WTC11 (cell line): ENCODE results near the gene GNA14. TPM values are rescaled to one million over a fixed set of nuclear protein-coding genes. Genes with fewer than 3 reads are reported as not detected.

Experiments
- ATAC-seq: fragments of 200-7000 bp; cut with Tn5 transposase; 2 replicates; pipeline ENCODE4 v1.10.0; 2021; ENCODE audit warnings: mild to moderate bottlenecking, moderate library complexity
- CTCF ChIA-PET: fragments of 300-600 bp; sonication (Branson Sonifier 250); formaldehyde crosslinking; loops from one replicate; lab custom pipeline; 2021; ENCODE audit warnings: antibody characterized with exemption; lab: Charles Lee
- POLR2A ChIA-PET: fragments of 350-600 bp; sonication (Branson Sonifier 250); formaldehyde crosslinking; loops from one replicate; lab custom pipeline; 2021; ENCODE audit warnings: antibody characterized with exemption; lab: Charles Lee
- DNase-seq: peaks from one replicate; pipeline ENCODE4 v3.0.0; 2021; ENCODE audit warnings: low spot score
- H3K27ac Mint-ChIP-seq: 2 replicates; pipeline ENCODE4 v1.8.0; 2021; ENCODE audit warnings: mixed read lengths
- H3K27me3 Mint-ChIP-seq: 2 replicates; pipeline ENCODE4 v1.8.0; 2021; ENCODE audit warnings: low read depth, mild to moderate bottlenecking, moderate library complexity, mixed read lengths
- H3K36me3 Mint-ChIP-seq: 2 replicates; pipeline ENCODE4 v1.8.0; 2021; ENCODE audit warnings: mixed read lengths
- H3K4me1 Mint-ChIP-seq: 2 replicates; pipeline ENCODE4 v1.8.0; 2022; ENCODE audit warnings: mixed read lengths
- H3K4me3 Mint-ChIP-seq: 2 replicates; pipeline ENCODE4 v1.8.0; 2021; ENCODE audit warnings: mild to moderate bottlenecking, moderate library complexity, mixed read lengths
- H3K9me3 Mint-ChIP-seq: 2 replicates; pipeline ENCODE4 v1.8.0; 2021; ENCODE audit warnings: mixed read lengths
- ATF3 ChIP-seq: sonication (generic); formaldehyde crosslinking; conservative IDR thresholded peaks from 2 replicates; pipeline ENCODE4 v1.8.1; 2022; ENCODE audit warnings: mild to moderate bottlenecking, missing genetic modification reagents
- EMX1 ChIP-seq: fragments of 250-450 bp; sonication (Bioruptor Pico); IDR thresholded peaks from 2 replicates; pipeline ENCODE4 v1.8.0; 2021; ENCODE audit warnings: mild to moderate bottlenecking
- IRF1 ChIP-seq: sonication (generic); formaldehyde crosslinking; IDR thresholded peaks from 2 replicates; pipeline ENCODE4 v1.8.0; 2023; ENCODE audit warnings: missing genetic modification reagents
- IRF2 ChIP-seq: sonication (generic); formaldehyde crosslinking; IDR thresholded peaks from 2 replicates; pipeline ENCODE4 v1.8.0; 2022; ENCODE audit warnings: low read depth, missing genetic modification reagents, borderline replicate concordance
- NFYB ChIP-seq: sonication (generic); formaldehyde crosslinking; conservative IDR thresholded peaks from 2 replicates; pipeline ENCODE4 v1.8.0; 2022; ENCODE audit warnings: low read depth, missing genetic modification reagents
- NR1H2 ChIP-seq: sonication (generic); formaldehyde crosslinking; IDR thresholded peaks from 2 replicates; pipeline ENCODE4 v1.9.0; 2021; ENCODE audit warnings: mild to moderate bottlenecking, moderate library complexity, missing genetic modification reagents
- SMAD4 ChIP-seq: sonication (generic); formaldehyde crosslinking; IDR thresholded peaks from 2 replicates; pipeline ENCODE4 v1.8.0; 2022; ENCODE audit warnings: mild to moderate bottlenecking, missing genetic modification reagents
- SOX15 ChIP-seq: fragments of 250-450 bp; sonication (Bioruptor Pico); IDR thresholded peaks from 2 replicates; pipeline ENCODE4 v1.9.0; 2021; ENCODE audit warnings: mild to moderate bottlenecking
- ZNF138 ChIP-seq: sonication (generic); formaldehyde crosslinking; conservative IDR thresholded peaks from 2 replicates; pipeline ENCODE4 v1.8.1; 2022; ENCODE audit warnings: mild to moderate bottlenecking, moderate library complexity, missing genetic modification reagents
- ZNF219 ChIP-seq: sonication (generic); formaldehyde crosslinking; IDR thresholded peaks from 2 replicates; pipeline ENCODE4 v1.8.0; 2023; ENCODE audit warnings: missing genetic modification reagents, mild to moderate bottlenecking, borderline replicate concordance
- ZNF317 ChIP-seq: sonication (generic); formaldehyde crosslinking; IDR thresholded peaks from 2 replicates; pipeline ENCODE4 v1.8.1; 2023; ENCODE audit warnings: low read depth, mild to moderate bottlenecking, moderate library complexity, missing genetic modification reagents, borderline replicate concordance
- ZNF416 ChIP-seq: fragments of 250-450 bp; sonication (Bioruptor Pico); IDR thresholded peaks from 2 replicates; pipeline ENCODE4 v1.9.0; 2021; ENCODE audit warnings: mild to moderate bottlenecking, inconsistent platforms
- total RNA-seq: library from RNA; stranded (reverse); gene quantifications from 3 replicates; pipeline ENCODE4 v1.2.3, GENCODE V29; 2021
- TF ChIP-seq, protein P1 (sequence below): sonication (generic); formaldehyde crosslinking; IDR thresholded peaks from 2 replicates; pipeline ENCODE4 v1.8.0; 2022; ENCODE audit warnings: mild to moderate bottlenecking, missing genetic modification reagents
- TF ChIP-seq, protein P2 (sequence below): sonication (generic); formaldehyde crosslinking; IDR thresholded peaks from 2 replicates; pipeline ENCODE4 v1.8.1; 2022; ENCODE audit warnings: mild to moderate bottlenecking, moderate library complexity, missing genetic modification reagents
- TF ChIP-seq, protein P3 (sequence below): sonication (generic); formaldehyde crosslinking; conservative IDR thresholded peaks from 2 replicates; pipeline ENCODE4 v1.8.1; 2023; ENCODE audit warnings: mild to moderate bottlenecking, low read depth, missing genetic modification reagents, moderate library complexity
- TF ChIP-seq, protein P4 (sequence below): sonication (generic); formaldehyde crosslinking; IDR thresholded peaks from 2 replicates; pipeline ENCODE4 v1.8.1; 2023; ENCODE audit warnings: mild to moderate bottlenecking, missing genetic modification reagents, moderate library complexity
- TF ChIP-seq, protein P5 (sequence below): sonication (generic); formaldehyde crosslinking; IDR thresholded peaks from 2 replicates; pipeline ENCODE4 v1.8.1; 2023; ENCODE audit warnings: mild to moderate bottlenecking, moderate library complexity, missing genetic modification reagents
- TF ChIP-seq, protein P6 (sequence below): sonication (generic); formaldehyde crosslinking; IDR thresholded peaks from 2 replicates; pipeline ENCODE4 v1.8.0; 2022; ENCODE audit warnings: missing genetic modification reagents

Gene GNA14
- total RNA-seq, 1 experiment from 2014 or later: 26.7 TPM

DNA sequence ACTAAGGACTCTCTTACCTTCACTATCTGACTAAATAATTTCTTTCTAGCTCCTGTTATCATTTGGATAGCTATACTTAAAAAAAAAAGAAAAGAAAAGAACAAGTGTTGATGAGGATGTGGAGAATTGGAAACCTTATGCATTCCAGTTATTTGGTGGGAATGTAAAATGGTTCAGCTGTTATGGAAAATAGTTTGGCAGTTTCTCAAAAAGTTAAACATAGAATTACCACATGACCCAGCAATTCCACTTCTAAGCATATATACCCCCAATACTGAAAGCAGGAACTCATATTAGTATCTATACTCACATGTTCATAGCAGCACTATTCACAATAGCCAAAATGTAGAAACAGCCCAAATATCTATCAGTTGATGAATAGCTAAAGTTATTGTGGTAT lies 61.1 kb downstream of the GNA14 start:
- peaks cover 4% of the 10 kb centered on the region; the same call in 1 of the 2 replicates for H3K36me3 Mint-ChIP-seq
- H3K4me3 Mint-ChIP-seq: no peak overlapping the region
- ChIA-PET CTCF (interaction anchor here (0.6 to 1.4 kb wide), 3 partner anchors 61 to 147 kb away, joined by 3 to 5 read pairs (median 3); no protein-coding TSS in a partner anchor), POLR2A (no interaction called here)
- TF ChIP-seq, protein P1, sequence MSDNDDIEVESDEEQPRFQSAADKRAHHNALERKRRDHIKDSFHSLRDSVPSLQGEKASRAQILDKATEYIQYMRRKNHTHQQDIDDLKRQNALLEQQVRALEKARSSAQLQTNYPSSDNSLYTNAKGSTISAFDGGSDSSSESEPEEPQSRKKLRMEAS (CRISPR knock-in tag): no peak
- TF ChIP-seq ZNF416 (no peak), IRF1 (no peak), EMX1 (CRISPR knock-in tag) (no peak), NR1H2 (CRISPR knock-in tag) (no peak), ATF3 (no peak), SMAD4 (CRISPR knock-in tag) (no peak), ZNF317 (CRISPR knock-in tag) (no peak), ZNF219 (CRISPR knock-in tag) (no peak), NFYB (CRISPR knock-in tag) (no peak), ZNF138 (CRISPR knock-in tag) (no peak), SOX15 (no peak), IRF2 (CRISPR knock-in tag) (no peak)
- TF ChIP-seq, protein P2, sequence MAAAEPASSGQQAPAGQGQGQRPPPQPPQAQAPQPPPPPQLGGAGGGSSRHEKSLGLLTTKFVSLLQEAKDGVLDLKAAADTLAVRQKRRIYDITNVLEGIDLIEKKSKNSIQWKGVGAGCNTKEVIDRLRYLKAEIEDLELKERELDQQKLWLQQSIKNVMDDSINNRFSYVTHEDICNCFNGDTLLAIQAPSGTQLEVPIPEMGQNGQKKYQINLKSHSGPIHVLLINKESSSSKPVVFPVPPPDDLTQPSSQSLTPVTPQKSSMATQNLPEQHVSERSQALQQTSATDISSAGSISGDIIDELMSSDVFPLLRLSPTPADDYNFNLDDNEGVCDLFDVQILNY (CRISPR knock-in tag): no peak
- TF ChIP-seq, protein P3, sequence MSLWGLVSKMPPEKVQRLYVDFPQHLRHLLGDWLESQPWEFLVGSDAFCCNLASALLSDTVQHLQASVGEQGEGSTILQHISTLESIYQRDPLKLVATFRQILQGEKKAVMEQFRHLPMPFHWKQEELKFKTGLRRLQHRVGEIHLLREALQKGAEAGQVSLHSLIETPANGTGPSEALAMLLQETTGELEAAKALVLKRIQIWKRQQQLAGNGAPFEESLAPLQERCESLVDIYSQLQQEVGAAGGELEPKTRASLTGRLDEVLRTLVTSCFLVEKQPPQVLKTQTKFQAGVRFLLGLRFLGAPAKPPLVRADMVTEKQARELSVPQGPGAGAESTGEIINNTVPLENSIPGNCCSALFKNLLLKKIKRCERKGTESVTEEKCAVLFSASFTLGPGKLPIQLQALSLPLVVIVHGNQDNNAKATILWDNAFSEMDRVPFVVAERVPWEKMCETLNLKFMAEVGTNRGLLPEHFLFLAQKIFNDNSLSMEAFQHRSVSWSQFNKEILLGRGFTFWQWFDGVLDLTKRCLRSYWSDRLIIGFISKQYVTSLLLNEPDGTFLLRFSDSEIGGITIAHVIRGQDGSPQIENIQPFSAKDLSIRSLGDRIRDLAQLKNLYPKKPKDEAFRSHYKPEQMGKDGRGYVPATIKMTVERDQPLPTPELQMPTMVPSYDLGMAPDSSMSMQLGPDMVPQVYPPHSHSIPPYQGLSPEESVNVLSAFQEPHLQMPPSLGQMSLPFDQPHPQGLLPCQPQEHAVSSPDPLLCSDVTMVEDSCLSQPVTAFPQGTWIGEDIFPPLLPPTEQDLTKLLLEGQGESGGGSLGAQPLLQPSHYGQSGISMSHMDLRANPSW (CRISPR knock-in tag): no peak
- TF ChIP-seq, protein P4, sequence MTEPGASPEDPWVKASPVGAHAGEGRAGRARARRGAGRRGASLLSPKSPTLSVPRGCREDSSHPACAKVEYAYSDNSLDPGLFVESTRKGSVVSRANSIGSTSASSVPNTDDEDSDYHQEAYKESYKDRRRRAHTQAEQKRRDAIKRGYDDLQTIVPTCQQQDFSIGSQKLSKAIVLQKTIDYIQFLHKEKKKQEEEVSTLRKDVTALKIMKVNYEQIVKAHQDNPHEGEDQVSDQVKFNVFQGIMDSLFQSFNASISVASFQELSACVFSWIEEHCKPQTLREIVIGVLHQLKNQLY (CRISPR knock-in tag): no peak
- TF ChIP-seq, protein P5, sequence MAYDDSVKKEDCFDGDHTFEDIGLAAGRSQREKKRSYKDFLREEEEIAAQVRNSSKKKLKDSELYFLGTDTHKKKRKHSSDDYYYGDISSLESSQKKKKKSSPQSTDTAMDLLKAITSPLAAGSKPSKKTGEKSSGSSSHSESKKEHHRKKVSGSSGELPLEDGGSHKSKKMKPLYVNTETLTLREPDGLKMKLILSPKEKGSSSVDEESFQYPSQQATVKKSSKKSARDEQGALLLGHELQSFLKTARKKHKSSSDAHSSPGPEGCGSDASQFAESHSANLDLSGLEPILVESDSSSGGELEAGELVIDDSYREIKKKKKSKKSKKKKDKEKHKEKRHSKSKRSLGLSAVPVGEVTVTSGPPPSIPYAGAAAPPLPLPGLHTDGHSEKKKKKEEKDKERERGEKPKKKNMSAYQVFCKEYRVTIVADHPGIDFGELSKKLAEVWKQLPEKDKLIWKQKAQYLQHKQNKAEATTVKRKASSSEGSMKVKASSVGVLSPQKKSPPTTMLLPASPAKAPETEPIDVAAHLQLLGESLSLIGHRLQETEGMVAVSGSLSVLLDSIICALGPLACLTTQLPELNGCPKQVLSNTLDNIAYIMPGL (CRISPR knock-in tag): no peak
- TF ChIP-seq, protein P6, sequence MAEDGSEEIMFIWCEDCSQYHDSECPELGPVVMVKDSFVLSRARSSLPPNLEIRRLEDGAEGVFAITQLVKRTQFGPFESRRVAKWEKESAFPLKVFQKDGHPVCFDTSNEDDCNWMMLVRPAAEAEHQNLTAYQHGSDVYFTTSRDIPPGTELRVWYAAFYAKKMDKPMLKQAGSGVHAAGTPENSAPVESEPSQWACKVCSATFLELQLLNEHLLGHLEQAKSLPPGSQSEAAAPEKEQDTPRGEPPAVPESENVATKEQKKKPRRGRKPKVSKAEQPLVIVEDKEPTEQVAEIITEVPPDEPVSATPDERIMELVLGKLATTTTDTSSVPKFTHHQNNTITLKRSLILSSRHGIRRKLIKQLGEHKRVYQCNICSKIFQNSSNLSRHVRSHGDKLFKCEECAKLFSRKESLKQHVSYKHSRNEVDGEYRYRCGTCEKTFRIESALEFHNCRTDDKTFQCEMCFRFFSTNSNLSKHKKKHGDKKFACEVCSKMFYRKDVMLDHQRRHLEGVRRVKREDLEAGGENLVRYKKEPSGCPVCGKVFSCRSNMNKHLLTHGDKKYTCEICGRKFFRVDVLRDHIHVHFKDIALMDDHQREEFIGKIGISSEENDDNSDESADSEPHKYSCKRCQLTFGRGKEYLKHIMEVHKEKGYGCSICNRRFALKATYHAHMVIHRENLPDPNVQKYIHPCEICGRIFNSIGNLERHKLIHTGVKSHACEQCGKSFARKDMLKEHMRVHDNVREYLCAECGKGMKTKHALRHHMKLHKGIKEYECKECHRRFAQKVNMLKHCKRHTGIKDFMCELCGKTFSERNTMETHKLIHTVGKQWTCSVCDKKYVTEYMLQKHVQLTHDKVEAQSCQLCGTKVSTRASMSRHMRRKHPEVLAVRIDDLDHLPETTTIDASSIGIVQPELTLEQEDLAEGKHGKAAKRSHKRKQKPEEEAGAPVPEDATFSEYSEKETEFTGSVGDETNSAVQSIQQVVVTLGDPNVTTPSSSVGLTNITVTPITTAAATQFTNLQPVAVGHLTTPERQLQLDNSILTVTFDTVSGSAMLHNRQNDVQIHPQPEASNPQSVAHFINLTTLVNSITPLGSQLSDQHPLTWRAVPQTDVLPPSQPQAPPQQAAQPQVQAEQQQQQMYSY (CRISPR knock-in tag): no peak
- H3K27ac Mint-ChIP-seq: peak overlapping the region; percentile 27
- H3K9me3 Mint-ChIP-seq: peaks cover 6% of the 10 kb centered on the region; the same call in 1 of the 2 replicates
- no peak for ATAC-seq
- no peak for DNase-seq
- H3K27me3 Mint-ChIP-seq: no peaks in the 10 kb centered on the region
- peaks cover 81% of the 10 kb centered on the region for H3K4me1 Mint-ChIP-seq
